PFSK-1 (cell line): ENCODE results near the gene GSK3A.

Experiments
- POLR2AphosphoS5 ChIP-seq: IDR thresholded peaks from 2 replicates; pipeline ENCODE4 v1.6.1; 2012; ENCODE audit warnings: low read depth, mild to moderate bottlenecking, control low read depth, low read length, moderate library complexity
- SIN3A ChIP-seq: IDR thresholded peaks from 2 replicates; pipeline ENCODE4 v1.6.1; 2012; ENCODE audit warnings: mild to moderate bottlenecking, low read length, moderate library complexity, borderline replicate concordance; ENCODE audit not compliant: insufficient read depth
- TAF1 ChIP-seq: IDR thresholded peaks from 2 replicates; pipeline ENCODE4 v1.6.1; 2012; ENCODE audit warnings: low read length, control low read depth, borderline replicate concordance; ENCODE audit not compliant: insufficient read depth
- TF ChIP-seq, protein P1 (sequence below), 2 experiments: IDR thresholded peaks; 2 replicates each; pipeline versions ENCODE4 v1.6.1 to v1.8.0; 2011 to 2012; ENCODE audit warnings: low read depth in 2 of 2, low read length in 2 of 2, control low read depth in 1 of 2, inconsistent platforms in 1 of 2, mild to moderate bottlenecking in 1 of 2, moderate library complexity in 1 of 2; ENCODE audit not compliant: insufficient read depth in 1 of 2

DNA sequence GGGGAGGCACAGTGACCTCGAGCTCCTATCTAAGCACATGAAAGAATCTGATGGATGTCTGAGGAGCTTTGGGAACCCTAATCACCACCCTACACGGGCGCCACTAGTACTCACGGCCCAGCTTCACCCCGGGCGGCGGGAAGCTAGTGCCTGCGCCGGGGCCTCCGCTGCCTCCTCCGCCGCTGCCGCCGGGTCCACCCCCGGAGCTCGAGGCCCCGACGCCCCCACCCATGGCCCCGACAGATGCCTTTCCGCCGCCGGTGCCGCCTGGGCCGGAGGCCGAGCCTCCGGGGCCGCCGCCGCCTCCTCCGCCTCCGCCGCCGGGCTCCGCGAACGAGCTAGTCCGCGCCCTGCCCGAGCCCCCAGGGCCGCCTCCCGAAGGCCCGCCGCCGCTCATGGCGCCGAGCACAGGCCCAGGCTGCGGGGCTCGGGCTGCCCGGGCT, 312 bp downstream of the GSK3A start:
- TF ChIP-seq TAF1 (no peak), SIN3A (no peak), POLR2AphosphoS5 (no peak)
- TF ChIP-seq, protein P1, sequence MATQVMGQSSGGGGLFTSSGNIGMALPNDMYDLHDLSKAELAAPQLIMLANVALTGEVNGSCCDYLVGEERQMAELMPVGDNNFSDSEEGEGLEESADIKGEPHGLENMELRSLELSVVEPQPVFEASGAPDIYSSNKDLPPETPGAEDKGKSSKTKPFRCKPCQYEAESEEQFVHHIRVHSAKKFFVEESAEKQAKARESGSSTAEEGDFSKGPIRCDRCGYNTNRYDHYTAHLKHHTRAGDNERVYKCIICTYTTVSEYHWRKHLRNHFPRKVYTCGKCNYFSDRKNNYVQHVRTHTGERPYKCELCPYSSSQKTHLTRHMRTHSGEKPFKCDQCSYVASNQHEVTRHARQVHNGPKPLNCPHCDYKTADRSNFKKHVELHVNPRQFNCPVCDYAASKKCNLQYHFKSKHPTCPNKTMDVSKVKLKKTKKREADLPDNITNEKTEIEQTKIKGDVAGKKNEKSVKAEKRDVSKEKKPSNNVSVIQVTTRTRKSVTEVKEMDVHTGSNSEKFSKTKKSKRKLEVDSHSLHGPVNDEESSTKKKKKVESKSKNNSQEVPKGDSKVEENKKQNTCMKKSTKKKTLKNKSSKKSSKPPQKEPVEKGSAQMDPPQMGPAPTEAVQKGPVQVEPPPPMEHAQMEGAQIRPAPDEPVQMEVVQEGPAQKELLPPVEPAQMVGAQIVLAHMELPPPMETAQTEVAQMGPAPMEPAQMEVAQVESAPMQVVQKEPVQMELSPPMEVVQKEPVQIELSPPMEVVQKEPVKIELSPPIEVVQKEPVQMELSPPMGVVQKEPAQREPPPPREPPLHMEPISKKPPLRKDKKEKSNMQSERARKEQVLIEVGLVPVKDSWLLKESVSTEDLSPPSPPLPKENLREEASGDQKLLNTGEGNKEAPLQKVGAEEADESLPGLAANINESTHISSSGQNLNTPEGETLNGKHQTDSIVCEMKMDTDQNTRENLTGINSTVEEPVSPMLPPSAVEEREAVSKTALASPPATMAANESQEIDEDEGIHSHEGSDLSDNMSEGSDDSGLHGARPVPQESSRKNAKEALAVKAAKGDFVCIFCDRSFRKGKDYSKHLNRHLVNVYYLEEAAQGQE (IDR thresholded peaks at IDR 0.05; ENCODE audit: insufficient read depth in 1 of 2, low read depth in 2 of 2, low read length in 2 of 2), result no peak
